ENCODE data around the gene PAX1.

Gene PAX1

DNA sequence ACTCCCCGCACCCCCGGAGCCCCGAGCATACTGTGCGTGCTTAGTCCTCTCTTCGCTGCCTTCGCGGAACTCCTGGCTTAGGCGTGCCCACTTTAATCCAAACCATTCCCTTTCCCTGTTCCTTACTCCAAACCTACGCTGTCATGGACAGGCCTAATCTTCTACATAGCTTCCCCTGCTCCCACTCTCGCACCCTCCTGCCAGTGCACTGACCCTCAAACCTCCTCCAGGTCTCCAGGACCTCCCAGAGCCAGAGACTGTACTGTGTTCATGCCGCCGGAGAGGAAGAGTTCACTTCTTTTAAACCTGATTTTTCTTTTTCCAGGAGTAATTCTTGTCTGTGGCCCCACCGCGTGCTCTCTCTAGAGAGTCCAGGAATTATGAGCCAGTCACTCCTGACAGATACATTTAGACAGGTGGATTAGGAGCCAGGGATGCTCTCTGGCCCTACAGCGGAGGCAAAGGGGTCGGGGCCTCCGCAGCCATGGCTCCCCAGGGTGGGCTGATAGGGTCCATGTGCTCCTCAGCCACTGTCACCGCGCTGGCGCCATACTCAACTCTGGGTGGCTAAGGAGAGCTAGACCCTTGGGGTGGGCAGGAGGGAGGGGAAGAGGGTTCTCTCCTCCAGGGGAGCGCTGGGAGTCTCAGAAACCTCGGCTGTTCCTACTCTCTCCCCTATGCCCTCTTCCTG lies 1.6 kb upstream of the PAX1 start:
- DNase-seq: no peak

DNA sequence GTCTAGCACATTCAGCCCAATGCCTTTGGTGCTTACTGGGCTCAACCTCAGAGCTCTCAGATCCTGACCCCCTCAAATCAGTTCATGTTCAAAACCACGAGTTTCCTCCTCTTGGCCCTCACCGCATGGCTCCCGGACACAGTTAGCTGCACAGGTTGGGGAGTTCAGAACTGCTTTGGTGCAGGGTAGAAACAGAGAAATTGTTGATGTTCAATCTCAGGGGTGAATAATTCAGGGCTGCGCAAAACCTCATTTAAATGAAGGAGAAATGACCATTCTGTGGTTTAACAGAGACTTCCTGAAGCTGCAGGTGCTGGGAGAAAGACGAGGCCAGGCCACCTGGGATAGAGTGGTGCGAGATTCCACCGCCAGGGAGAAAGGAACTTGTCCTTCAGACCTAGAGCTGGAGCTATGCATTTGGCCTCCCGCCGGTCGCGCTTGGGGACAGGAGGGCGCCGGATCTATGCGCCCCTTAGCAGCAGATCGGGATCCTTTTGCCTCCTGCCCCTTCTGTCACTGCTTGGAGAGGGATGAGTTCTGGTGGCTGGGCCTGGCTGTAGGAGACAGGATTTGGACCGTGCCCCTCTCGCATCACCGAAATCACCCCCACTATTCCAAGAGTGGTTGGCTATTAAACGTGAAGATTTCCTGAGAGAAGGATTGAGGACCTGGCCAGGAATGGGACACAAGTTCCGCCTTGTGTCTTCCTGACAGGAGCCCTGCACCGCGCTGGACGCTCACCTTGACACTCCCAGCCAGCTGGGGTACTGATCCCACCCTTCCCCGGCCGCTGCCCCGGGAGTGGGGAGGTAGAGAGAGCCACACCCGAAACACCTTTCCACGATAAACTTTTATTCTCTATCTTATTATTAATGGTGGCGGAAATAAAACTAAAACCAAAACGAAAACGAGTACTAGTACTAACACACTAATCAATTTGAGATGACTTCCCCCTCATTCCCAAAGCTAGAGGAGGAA lies 767 bp upstream of the PAX1 start:
- no peak for DNase-seq

DNA sequence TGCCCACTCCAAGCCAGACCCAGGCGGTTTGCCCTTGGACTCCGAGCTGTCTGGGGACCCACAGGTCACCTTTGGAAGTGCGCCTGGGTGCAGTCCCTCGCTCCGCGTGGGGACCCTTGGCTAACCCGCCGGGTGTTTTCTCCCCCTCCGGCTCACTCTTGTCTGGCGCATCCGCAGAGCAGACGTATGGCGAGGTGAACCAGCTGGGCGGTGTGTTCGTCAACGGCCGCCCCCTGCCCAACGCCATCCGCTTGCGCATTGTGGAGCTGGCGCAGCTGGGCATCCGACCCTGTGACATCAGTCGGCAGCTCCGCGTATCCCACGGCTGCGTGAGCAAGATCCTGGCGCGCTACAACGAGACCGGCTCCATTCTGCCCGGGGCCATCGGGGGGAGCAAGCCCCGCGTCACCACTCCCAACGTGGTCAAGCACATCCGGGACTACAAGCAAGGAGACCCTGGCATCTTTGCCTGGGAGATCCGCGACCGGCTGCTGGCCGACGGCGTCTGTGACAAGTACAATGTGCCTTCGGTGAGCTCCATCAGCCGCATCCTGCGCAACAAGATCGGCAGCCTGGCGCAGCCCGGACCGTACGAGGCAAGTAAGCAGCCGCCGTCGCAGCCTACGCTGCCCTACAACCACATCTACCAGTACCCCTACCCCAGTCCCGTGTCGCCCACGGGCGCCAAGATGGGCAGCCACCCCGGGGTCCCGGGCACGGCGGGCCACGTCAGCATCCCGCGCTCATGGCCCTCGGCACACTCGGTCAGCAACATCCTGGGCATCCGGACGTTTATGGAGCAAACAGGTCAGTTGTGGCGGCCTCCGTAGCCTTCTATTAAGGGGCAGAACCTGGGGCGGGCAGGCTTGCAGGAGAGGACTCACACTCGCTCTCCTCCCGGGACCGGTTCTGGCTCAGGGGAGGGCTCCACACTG lies 1.1 kb downstream of the PAX1 start:
- no peak for DNase-seq

DNA sequence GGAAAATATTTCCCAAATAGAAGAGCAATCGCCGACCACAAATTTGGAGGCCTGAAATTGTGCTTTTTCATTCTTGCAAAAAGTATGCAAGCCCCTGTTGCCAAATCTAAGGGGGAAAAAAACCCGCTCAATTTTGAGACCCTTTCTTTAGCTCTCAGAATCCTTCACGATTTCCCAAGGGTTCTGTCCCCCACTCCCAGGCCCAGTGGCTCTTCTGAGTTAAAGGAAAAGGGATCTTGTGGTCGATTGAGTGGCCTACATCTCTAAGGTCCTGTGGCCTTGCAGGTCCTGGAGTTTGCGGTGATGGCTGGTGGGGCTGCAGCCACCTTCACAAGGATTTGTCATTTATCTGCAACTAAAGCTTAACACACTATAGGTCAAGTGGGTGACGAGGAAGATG lies 1.8 kb downstream of the PAX1 start:
- no peak for DNase-seq

DNA sequence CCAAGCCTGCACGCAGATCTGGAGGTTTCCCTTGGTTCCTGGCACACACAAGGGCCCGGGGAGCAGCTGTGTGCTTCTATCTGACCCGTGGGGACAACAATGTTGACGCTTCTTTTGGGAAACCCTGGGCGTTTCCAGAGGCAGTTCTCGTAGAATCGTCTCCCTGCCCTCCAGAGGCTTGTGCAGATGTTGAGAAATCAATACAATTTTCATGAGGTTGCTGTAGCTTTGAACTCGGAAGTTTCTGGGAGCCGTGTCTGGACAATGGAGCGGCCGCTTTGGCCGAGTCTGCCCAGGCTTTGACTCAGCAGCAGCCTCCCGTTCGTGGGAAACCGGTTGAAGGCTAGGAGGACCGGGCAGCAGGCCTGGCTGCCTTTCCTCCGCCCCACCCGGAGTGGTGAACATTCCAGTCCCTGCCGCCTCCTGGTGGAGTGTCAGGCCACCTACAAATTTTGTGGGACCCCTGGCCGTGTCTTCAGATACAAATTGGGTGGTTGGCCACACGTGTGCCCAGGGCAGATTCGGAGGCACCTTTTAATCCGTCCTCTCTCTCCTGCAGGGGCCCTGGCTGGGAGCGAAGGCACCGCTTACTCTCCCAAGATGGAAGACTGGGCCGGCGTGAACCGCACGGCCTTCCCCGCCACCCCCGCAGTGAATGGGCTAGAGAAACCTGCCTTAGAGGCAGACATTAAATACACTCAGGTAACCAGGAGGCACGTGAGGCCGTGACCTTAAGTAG lies 2.7 kb downstream of the PAX1 start:
- DNase-seq: no peak

DNA sequence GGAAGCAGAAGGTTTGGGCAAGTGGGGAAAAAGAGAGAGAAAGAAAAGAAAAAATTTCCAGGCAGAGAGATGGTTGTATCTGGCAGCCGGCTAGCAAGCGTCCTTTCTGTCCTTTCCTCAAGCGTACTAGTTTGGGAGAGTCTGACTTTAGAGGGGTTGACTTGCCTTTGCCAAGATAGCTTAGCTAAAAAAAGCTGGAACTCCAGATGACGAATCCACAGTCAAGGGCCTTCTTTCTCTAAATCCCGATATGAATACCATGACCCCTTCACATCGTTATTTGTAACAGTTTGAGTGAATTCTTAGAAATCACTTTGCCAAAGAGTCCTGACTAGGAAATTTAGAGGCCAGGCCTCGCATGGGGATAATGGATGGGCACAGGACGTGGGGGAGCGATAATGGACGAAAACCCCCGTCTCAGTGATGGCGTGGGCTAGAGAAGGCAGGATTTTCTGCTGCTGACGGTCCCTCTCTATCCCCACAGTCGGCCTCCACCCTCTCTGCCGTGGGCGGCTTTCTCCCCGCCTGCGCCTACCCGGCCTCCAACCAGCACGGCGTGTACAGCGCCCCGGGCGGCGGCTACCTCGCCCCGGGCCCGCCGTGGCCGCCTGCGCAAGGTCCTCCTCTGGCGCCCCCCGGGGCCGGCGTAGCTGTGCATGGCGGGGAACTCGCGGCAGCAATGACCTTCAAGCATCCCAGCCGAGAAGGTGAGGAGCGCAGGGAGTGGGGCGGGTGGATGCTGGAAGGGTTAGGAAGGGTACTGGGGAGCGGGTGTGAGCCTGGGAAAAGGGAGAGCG lies 3.5 kb downstream of the PAX1 start:
- DNase-seq: no peak

DNA sequence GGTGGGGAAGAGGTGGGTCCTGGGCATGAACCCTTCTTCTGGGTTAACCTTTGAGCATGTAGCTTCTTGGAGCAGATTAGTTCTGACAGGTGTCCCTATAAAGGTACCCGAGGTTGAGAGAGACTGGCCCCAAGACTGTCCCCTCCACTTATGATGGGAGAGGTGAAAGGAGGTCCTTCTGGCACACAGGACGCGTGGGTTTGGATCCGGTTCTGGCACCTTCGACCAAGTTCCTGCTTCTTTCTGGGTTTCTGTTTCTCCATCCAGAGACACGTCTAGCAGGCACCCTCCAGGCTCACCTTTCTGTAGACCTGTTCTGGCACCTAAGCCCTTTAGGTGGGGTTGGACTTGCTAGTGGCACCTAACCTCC lies 4.1 kb downstream of the PAX1 start:
- no peak for DNase-seq

DNA sequence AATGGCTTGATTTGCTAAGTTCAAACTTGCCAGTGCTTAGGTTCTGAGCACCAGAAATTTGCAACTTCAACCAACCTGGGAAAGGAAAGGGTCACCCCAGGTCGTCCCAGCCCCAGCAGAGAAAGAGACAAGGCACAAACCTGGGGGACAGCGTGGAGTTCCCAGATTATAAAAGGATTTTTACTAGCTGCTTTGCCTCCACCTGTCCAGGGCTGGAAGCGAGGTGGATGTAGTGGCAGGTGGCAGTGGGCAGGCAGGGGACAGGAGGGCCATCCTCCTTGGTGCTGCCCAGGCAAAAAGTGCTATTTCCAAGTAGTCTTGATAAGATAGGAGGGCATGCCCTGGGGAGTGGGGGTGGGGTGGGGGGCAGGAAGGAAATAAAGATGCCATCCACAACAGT lies 4.9 kb downstream of the PAX1 start:
- DNase-seq: no peak

DNA sequence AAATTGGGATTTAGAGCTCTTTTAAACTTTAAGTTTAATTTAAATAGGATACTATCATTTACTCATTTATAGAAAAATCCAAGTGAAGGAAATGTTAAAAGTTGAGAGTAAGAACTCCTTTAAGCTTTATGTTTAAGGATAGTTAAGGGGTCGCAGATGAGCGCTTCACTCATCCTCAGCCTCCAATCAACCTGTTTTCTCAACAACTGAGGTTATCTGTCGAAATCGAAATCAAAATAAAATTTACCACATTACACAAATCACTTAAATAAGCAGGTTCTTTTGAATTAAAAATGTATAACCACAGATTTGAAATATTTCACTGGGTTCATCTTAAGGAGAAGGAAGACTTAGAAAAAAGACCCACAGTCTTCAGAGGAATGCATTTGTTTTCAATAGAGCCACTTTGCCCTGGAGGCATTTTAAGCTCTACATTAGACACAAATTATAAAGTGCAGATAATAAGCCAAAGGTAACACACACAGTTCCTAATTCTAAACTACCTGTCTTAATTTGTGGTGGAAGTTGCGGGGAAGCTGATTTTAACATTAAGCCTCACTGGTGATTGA lies 5.5 kb downstream of the PAX1 start:
- no peak for DNase-seq

DNA sequence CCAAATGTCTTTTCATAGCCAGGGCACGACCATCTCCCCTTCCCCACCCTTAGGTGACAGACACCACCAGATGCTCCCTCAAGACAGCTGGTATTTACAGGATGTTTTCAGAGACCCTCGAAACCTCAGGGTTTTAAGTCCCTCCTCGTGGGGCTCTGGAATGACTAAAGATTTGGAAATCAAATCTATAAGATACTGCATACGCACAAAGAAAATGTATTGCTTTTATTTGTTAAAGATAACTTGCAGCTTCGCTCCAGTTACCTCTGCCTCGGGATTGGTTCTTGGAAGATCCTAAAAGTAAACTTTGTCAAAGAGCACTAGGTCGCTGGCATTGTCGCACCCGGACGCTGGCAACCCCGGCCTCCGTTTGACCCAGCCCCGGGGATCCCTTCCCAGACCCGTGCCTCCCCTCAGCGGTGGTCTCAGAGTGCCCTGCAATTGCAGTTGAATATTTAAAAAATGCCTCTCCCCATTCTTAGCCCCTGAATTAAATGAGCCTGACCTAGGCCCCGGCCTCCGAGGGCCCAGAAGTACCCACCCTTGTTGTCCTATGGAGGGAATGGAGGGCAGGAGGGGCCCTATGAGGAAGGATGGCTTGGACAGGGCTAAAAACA lies 7.1 kb downstream of the PAX1 start:
- DNase-seq: no peak

DNA sequence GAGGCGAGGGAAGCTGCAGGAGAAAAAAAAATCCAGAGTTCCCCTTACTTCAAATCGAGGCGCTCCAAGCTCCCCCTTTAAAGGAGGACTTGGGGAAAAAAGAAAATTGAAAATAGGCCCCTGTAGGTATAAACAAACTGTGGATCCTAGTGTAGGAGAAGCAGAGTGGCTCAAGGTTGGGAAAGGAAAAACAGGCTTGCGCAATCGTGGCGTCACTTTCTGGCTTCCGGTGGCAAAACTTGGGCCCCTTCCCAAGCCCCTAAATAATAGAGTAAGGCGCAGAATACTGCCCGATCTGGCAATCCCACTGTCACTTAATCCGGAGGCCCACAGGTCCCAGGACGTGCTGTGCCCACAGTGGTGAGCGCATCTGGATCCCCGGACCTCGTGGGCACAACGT lies 8.0 kb downstream of the PAX1 start:
- no peak for DNase-seq

DNA sequence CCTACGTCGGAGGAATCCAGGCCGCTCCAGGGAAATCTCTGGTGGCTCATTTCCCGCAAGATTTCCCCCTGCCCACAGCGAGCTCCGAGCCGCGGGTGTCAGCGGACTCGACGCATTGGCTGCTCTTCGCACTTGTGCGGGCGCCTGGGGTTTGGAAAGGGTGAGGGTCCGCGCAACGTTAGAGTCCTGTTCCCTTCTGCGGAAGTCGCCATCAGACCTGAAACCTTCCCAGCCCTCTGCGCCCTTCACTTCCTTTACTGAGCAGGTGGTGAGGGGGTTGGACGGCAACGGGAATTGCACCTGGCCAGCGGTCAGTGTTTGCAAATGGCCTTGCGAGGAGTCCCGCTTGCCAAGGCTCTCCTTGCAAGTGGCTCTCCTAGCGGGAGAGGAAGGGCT lies 8.4 kb downstream of the PAX1 start:
- no peak for DNase-seq

DNA sequence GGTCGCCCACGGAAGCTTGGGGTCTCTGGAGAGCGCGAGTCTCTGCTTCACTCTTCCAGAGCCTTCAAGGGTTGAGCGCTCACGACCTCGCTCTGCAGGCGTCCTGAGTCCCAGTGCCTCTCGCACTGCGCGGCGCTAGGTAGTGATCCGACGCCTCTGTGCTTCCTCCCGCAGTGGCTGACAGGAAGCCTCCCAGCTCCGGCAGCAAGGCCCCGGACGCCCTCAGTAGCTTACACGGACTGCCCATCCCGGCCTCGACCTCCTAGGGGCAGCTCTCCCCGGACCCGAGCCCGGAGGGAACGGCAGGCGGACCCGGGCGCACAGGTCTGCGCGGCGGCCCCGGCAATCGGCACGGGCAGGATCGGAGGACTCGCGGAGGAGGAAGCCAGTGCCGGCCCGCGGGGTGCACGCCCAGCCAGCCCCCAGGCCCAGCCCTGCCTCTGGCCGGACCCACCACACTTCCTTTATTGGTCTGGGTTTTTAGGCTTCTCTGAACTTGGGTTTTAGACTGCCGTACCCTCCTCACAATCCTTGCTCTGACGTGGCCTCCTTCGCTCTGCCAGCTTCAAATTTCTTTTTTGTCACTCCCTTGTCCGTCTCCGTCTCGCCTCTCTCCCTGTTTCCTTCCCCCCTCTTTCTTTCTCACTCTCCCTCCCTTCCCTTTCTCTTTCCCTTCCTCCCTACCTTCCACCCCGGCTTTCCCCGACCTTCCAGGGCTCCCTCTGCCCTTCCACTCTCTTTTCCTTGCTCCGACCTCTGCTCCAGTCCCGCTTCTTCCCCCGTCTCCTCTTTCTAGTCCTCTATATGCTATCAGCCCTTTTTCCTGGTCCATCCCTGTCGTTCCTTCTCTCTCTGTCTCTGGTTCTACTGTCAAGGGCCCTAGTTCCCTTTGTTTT lies 9.1 kb downstream of the PAX1 start:
- DNase-seq: no peak

DNA sequence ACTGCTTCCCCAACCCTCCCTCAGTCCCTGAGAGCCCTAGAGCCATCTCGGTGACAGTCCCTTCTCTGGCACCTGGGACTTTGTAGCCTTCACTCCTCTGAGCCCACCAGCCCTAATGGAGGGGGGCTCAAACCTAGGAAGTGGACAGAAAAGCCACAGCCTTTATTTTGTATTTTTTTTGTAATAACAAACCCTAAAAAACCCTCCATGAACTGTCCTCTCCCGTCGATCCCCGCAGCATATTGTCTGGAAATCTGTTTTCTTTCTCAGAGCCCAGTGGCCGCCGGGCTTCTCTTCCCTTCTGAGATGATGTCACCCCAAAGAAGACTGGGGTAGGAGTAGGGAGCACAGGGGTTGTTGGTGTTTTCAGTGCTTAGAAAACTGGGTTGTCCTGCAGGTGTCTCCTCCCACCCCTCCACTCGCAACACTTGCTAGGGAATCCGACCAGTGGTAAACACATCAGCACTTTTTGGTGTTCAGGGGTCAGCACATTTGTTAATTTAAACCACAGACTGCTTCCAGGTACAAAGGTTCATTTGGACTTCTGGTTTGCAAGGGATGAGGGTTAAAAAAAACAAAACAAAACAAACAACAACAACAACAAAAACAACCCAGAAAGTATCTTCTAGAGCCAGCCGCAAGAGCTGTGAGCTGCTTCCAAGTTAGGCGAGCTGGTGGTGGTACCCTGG lies 9.9 kb downstream of the PAX1 start:
- no peak for DNase-seq

DNA sequence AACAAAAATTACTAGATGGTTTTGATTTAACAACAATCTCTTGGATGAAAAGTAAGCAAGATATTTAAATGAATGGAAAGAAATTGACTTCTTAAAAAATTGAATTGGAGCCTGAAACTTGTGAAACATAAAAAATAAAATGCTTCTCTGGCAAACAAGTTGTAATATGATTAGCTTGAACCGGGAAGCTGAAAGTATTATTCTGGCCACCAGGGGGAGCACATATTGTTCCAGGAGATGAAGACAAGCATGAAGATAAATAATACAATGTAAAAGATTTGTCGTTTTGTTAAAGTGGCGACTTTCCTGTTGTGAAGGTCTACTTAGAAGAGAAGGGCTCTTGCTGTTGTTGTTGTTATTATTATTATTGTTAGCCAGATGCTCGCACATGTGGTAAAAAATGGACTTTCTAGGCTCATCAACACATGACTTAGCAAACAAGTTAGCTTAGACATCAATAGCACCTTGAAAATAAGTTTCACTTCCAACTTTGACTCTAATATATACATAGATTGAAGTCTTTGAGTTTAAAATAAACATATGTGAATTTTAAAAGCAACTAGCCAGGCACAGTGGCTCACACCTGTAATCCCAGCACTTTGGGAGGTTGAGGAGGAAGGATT lies 14.2 kb downstream of the PAX1 start:
- peak; percentile 50 to 74 (median 68) for DNase-seq

DNA sequence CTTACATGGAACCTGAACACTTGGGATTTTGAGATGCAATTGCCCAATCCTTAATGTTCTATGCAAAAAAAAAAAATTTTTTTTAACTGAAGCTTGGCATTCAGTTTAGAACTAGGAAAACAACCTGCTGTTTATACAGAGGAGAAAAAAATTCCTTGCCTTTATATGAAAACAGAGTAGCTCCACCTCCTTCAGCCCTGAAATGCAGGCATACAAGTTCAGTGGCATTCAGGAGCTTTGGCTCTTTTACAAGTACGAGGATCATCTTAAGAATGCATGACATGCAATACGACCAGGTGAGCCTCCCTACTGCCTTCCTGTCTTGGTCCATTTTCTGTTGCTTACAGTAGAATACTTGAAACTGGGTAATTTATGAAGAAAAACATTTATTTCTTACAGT lies 20.4 kb downstream of the PAX1 start:
- no peak for DNase-seq

DNA sequence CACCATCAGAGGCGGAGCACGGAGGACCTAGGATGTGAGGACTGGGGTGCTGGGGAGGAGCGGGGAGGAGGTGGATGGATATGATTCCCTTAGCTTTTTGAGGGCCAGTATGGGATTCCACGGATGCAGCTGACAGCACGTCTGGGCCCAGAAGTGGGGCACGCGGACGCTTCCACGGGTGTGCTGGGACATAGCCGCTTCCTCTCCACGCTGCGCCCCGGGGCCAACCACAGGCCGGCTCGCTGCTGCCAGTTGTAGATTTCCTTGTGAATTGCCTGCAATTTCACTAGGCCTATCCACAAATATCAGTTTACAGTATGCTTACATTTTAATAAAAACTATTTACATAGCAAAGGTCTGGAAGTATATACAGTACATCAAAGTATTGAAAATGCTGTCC lies 23.9 kb downstream of the PAX1 start:
- DNase-seq: no peak

DNA sequence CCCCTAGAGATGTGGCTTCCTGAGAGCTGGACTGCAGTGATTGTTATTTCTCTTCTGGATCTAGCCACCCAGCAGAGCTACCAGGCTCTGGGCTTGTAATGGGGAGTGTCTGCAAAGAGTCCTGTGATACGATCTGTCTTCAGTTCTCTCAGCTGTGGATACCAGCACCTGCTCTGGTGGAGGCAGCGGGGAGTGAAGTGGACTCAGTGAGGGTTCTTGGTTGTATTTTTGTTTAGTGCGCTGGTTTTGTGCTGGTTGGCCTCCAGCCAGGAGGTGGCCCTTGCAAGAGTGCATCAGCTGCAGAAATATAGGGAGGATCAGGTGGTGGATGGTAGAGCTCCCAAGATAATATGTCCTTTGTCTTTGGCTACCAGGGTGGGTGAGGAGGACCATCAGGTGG lies 33.7 kb downstream of the PAX1 start:
- DNase-seq: no peak
